PC-9 (cell line): Measurements from ENCODE around the gene MYOF. TPM values are rescaled to one million over a fixed set of nuclear protein-coding genes. Genes with fewer than 3 reads are reported as not detected.

Experiments used
- BruUV-seq: library from RNA; stranded (reverse); fragments of 400-500 nt; replicated peaks from 2 replicates; lab custom pipeline; 2021; lab: Mats Ljungman, UMichigan
- CTCF ChIA-PET: fragments of 300-600 bp; sonication (Branson Sonifier 250); formaldehyde crosslinking; loops from one replicate; lab custom pipeline; 2022; ENCODE audit warnings: antibody characterized with exemption; lab: Charles Lee
- POLR2A ChIA-PET: fragments of 300-600 bp; sonication (Branson Sonifier 250); formaldehyde crosslinking; loops from one replicate; lab custom pipeline; 2022; ENCODE audit warnings: antibody characterized with exemption; ENCODE audit not compliant: unreplicated experiment; lab: Charles Lee
- DNase-seq, 2 experiments: peaks; one replicate each; pipeline versions ENCODE4 v3.0.0 to v3.0.0-alpha.2; 2015 to 2022; ENCODE audit warnings: mixed read lengths in 1 of 2
- H2AFZ ChIP-seq: fragments of 200-600 bp; sonication (generic); 2 replicates; pipeline ENCODE4 v1.8.1; 2017; ENCODE audit warnings: antibody characterized with exemption
- H3F3A ChIP-seq: fragments of 200-600 bp; sonication (generic); 2 replicates; pipeline ENCODE4 v1.8.1; 2017; ENCODE audit warnings: antibody characterized with exemption, mild to moderate bottlenecking, low read depth; ENCODE audit not compliant: insufficient read depth
- H3K27ac ChIP-seq: fragments of 200-600 bp; sonication (generic); 2 replicates; pipeline ENCODE4 v1.6.1; 2016; ENCODE audit warnings: mixed run types
- H3K27me3 ChIP-seq: fragments of 200-600 bp; sonication (generic); 2 replicates; pipeline ENCODE4 v1.6.1; 2016; ENCODE audit warnings: low read depth, mixed run types; ENCODE audit not compliant: insufficient read depth
- H3K36me3 ChIP-seq: fragments of 200-600 bp; sonication (generic); 2 replicates; pipeline ENCODE4 v1.6.1; 2016; ENCODE audit warnings: low read depth, mixed run types
- H3K4me1 ChIP-seq: fragments of 200-600 bp; sonication (generic); replicated peaks from 2 replicates; pipeline ENCODE4 v1.6.1; 2016; ENCODE audit warnings: mixed run types; ENCODE audit not compliant: insufficient read depth
- H3K4me2 ChIP-seq: fragments of 200-600 bp; sonication (generic); 2 replicates; pipeline ENCODE4 v1.6.1; 2017; ENCODE audit warnings: mixed run types
- H3K4me3 ChIP-seq: fragments of 200-600 bp; sonication (generic); 2 replicates; pipeline ENCODE4 v1.6.1; 2016; ENCODE audit warnings: mixed run types
- H3K79me2 ChIP-seq: fragments of 200-600 bp; sonication (generic); 2 replicates; pipeline ENCODE4 v1.6.1; 2017; ENCODE audit warnings: low read depth, mixed run types
- H3K9me2 ChIP-seq: fragments of 200-600 bp; sonication (generic); 2 replicates; pipeline ENCODE4 v1.8.1; 2017; ENCODE audit warnings: mild to moderate bottlenecking; ENCODE audit not compliant: insufficient read depth
- H3K9me3 ChIP-seq: fragments of 200-600 bp; sonication (generic); 2 replicates; pipeline ENCODE4 v1.8.1; 2016; ENCODE audit warnings: low read depth; ENCODE audit not compliant: insufficient read depth
- H4K20me1 ChIP-seq: fragments of 200-600 bp; sonication (generic); 2 replicates; pipeline ENCODE4 v1.8.1; 2017; ENCODE audit not compliant: insufficient read depth
- EZH2 ChIP-seq: fragments of 200-600 bp; sonication (generic); IDR thresholded peaks from 2 replicates; pipeline ENCODE4 v1.8.0; 2017; ENCODE audit warnings: antibody characterized with exemption, low read depth
- intact Hi-C: fragments of 100-400 bp; cut with micrococcal nuclease; formaldehyde crosslinking; loops from one replicate; pipeline ENCODE4 v1.10.0; 2022; ENCODE audit not compliant: unreplicated experiment
- total RNA-seq: library from RNA; stranded (reverse); gene quantifications from 2 replicates; pipeline ENCODE4 v1.2.3, GENCODE V29; 2021
- TF ChIP-seq, protein P1 (sequence below): fragments of 200-600 bp; sonication (generic); conservative IDR thresholded peaks from 2 replicates; pipeline ENCODE4 v1.6.1; 2017; ENCODE audit warnings: mixed run types, antibody characterized with exemption, mild to moderate bottlenecking, moderate library complexity

The MYOF gene
- total RNA-seq, 1 experiment from 2014 or later = 274 TPM

GRCh38 chr10:93309062-93309461 lies 173.1 kb downstream of the MYOF start:
- ChIA-PET CTCF (interaction anchor here (0.6 kb wide), 1 partner anchor 27 kb away, joined by 6 read pairs; no protein-coding TSS in a partner anchor), POLR2A (no interaction called here)
- TF ChIP-seq, protein P1, sequence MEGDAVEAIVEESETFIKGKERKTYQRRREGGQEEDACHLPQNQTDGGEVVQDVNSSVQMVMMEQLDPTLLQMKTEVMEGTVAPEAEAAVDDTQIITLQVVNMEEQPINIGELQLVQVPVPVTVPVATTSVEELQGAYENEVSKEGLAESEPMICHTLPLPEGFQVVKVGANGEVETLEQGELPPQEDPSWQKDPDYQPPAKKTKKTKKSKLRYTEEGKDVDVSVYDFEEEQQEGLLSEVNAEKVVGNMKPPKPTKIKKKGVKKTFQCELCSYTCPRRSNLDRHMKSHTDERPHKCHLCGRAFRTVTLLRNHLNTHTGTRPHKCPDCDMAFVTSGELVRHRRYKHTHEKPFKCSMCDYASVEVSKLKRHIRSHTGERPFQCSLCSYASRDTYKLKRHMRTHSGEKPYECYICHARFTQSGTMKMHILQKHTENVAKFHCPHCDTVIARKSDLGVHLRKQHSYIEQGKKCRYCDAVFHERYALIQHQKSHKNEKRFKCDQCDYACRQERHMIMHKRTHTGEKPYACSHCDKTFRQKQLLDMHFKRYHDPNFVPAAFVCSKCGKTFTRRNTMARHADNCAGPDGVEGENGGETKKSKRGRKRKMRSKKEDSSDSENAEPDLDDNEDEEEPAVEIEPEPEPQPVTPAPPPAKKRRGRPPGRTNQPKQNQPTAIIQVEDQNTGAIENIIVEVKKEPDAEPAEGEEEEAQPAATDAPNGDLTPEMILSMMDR = no peak
- no peak for TF ChIP-seq EZH2
- H3K27me3 ChIP-seq = no peaks in the 10 kb centered on the region
- no peak overlapping the region for H3K27ac ChIP-seq
- no peak overlapping the region for H3K4me3 ChIP-seq
- BruUV-seq = no TSS peak
- no peaks in the 10 kb centered on the region for H3K4me1 ChIP-seq
- H2AFZ ChIP-seq = no peak overlapping the region
- no peaks in the 10 kb centered on the region for H3K9me3 ChIP-seq
- DNase-seq = no peak
- no peaks in the 10 kb centered on the region for H4K20me1 ChIP-seq
- H3K79me2 ChIP-seq = no peaks in the 10 kb centered on the region
- intact Hi-C loops = no loop called here
- no peaks in the 10 kb centered on the region for H3K36me3 ChIP-seq
- H3K9me2 ChIP-seq = no peaks in the 10 kb centered on the region
- H3F3A ChIP-seq = no peaks in the 10 kb centered on the region
- no peak overlapping the region for H3K4me2 ChIP-seq

GRCh38 chr10:93305122-93305521 lies 177.0 kb downstream of the MYOF start:
- H3K79me2 ChIP-seq = no peaks in the 10 kb centered on the region
- no peaks in the 10 kb centered on the region for H3K36me3 ChIP-seq
- no TSS peak for BruUV-seq

DNA sequence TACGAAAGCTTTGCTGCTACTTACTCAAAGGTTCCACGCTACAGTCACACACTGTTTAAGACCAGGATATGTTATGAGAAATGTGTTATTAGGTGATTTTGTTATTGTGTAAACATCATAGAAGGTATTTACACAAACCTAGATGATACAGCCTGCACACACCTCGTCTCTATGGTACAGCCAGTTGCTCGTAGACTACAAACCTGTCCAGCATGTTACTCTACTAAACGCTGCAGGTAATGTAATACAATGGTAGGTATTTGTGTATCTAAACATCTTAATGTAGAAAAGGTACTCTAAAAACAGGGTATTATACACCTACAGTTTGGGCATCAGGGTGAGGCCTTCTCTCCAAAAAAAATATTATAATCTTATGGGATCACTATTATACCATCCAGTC lies 181.2 kb downstream of the MYOF start:
- Histone ChIP-seq H3K36me3 (no peaks in the 10 kb centered on the region), H3K4me2 (no peak overlapping the region), H3K4me1 (no peaks in the 10 kb centered on the region), H3K79me2 (no peaks in the 10 kb centered on the region), H3K27ac (no peak overlapping the region), H2AFZ (no peak overlapping the region), H3F3A (no peaks in the 10 kb centered on the region), H3K9me3 (no peaks in the 10 kb centered on the region), H3K27me3 (no peaks in the 10 kb centered on the region), H3K4me3 (no peak overlapping the region), H4K20me1 (no peaks in the 10 kb centered on the region), H3K9me2 (no peaks in the 10 kb centered on the region)
- TF ChIP-seq EZH2 = no peak
- TF ChIP-seq, protein P1 = no peak
- BruUV-seq = no TSS peak
- POLR2A ChIA-PET = no interaction called here
- intact Hi-C loops = no loop called here
- no peak for DNase-seq
- CTCF ChIA-PET = no interaction called here

More at GRCh38 chr10:93305122-93305521, 177.0 kb downstream of the MYOF start:
- CTCF ChIA-PET = no interaction called here
- no peaks in the 10 kb centered on the region for H3K4me1 ChIP-seq
- H3K9me3 ChIP-seq = no peaks in the 10 kb centered on the region
- H4K20me1 ChIP-seq = no peaks in the 10 kb centered on the region
- no peak overlapping the region for H2AFZ ChIP-seq
- H3F3A ChIP-seq = no peaks in the 10 kb centered on the region
- DNase-seq = no peak
- H3K4me2 ChIP-seq = no peak overlapping the region
- H3K27ac ChIP-seq = no peak overlapping the region
- no peaks in the 10 kb centered on the region for H3K9me2 ChIP-seq
- H3K27me3 ChIP-seq = no peaks in the 10 kb centered on the region
- intact Hi-C loops = no loop called here
- POLR2A ChIA-PET = no interaction called here
- TF ChIP-seq, protein P1 = no peak
- no peak for TF ChIP-seq EZH2
- H3K4me3 ChIP-seq = no peak overlapping the region
